GM21526 (cell line): ENCODE data around the gene ARFGAP3.

Experiments used
- ATAC-seq: cut with Tn5 transposase; IDR thresholded peaks from one replicate; pipeline ENCODE4 v1.9.1; 2021; ENCODE audit warnings: moderate library complexity; ENCODE audit not compliant: unreplicated experiment, low FRiP score

ARFGAP3 gene

DNA sequence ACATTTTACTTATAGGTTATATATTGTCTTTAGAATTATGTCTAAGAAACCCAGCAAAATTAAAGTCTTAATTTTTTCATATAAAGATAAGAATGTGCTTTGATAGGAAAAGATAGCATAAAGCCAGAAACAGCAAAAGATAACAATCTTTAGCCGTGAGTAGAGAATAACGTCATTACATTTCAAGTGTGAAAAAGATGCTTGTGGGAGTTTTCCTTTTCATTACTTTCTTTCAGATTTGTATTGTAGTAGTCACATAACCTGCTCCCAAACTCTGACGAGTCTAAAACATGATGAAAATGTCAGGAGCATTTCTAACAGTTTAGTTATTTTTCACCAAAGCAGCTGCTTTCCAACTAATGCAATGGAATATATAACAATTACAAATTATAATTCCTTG is 31.3 kb downstream of the ARFGAP3 start:
- no peak for ATAC-seq

DNA sequence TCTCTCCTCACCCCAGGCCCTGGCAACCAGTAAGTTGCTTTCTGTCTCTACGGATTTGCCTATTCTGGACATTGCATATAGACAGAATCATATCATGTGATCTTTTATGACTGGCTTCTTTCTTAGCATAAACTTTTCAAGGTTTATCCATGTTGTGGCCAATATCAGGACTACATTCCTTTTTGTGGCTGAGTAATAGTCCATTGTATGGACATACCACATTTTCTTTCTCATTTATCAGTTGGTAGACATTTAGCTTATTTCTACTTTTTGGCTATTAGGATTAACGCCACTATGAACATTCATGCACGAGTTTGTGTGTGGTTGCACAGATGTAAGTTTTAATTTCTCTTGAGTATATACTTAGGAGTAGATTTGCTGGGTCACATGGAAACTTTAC is 35.7 kb downstream of the ARFGAP3 start:
- ATAC-seq: no peak

DNA sequence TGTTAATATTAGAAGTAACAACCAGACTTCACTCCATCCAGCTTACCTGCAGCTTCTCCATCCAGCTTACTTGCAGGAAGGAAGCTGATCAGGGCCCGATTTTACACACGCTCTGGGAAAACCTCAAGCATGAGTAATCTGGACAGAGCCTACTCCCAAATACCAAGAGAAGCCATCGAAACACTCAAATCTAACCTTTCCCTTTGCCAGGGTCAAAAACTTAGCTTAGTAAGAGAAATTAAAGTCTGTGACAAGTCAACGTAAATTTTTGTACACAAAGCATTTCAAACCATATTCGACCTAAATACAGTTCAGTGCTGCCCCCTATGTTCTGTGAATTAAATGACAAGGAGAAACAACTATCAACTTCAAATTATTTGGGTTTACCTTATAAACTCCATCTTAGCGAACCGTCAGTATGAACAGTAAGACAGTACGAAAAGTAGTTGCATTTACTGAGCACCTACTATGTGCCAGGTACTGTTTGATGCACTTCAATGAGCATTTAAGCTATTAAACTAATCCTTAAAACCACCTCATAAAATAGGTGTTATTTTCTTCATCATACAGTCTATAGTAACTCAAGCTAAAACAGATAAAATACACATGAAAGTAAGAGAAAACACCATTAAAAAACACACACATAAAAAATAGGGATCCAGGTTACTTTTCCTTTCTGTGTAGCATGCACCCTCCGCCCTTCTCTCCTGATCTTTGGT is 36.9 kb downstream of the ARFGAP3 start:
- ATAC-seq: no peak

- ATAC-seq: no peak
Measured at GRCh38 chr22:42819412-42820044, 37.5 kb downstream of the ARFGAP3 start.

- no peak for ATAC-seq
Measured at GRCh38 chr22:42817556-42817955, 39.5 kb downstream of the ARFGAP3 start.

DNA sequence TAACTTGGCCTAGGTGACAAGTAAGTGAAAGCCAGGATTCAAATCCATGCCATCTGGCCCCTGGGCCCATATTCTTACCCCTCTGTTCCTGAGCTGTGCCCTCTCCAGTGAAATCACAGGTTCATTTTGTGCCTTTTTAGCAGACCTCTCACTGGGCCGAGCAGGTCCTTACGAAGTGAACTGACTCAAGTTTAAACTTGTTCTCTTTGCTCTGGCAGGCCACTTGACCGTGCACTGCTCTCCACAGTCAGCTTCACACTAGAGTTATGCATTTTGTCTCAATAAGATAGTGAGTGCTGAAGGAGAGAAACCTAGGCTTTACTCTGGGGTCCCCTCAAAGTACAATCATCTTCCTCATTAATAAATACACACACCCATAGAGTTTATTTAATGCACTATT is 40.7 kb downstream of the ARFGAP3 start:
- ATAC-seq: no peak

DNA sequence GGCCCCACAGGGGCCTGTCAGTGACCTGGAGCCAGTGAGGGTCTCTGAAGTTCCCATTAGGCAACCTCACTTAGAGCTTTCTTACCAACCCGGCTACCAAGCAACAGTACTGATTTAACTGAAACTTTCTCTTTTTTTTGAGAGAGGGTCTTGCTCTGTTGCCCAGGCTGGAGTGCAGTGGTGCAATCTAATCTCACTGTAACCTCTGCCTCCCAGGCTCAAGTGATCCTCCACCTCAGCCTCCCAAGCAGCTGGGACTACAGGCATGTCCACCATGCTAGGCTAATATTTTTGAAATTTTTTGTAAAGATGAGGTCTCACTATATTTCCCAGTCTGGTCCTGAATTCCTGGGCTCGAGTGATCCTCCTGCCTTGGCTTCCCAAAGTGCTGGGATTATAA is 42.5 kb downstream of the ARFGAP3 start:
- ATAC-seq: no peak

GRCh38 chr22:42814215-42814614 is 42.9 kb downstream of the ARFGAP3 start:
- ATAC-seq: no peak

- ATAC-seq: no peak
Measured at GRCh38 chr22:42813501-42813900, 43.6 kb downstream of the ARFGAP3 start.

GRCh38 chr22:42811459-42811858 is 45.6 kb downstream of the ARFGAP3 start:
- no peak for ATAC-seq

DNA sequence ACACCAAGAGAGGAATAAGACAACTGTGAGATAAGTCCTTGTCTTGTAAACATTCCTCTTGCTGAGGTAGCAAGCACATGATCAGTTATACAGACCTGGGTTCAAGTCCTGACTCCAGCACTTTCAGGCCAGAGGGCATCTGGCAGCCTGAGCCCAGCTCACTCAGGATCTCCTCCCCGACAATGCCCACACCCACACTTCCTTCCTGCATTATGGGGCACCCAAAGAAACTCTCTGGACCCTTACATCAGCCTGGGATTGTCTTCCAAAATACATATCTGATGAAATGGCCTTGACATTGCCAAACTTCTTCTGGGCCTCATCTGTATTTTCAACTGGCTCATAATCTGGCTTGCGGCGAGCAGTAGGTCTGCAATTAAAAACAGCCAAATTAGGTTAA is 48.6 kb downstream of the ARFGAP3 start:
- ATAC-seq: no peak

DNA sequence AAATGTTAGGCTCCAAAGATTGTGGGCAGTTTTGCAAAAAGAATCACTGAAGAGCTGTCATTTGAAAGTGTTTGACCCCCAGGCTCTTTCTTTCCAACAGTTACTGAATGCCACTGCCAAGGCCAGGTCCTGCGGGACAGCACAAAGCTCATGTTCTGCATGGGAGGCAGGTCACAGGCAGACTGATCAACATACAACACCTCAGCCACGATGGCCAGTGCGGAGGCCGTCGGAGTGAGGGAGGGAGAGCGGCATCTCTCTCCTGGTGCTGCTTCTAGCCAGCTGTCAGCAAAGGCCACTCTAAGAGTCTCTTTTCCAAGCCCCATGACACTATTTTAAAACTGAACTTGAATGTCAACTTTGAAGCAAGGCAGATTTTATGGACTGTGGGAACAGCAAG is 49.9 kb downstream of the ARFGAP3 start:
- ATAC-seq: no peak

DNA sequence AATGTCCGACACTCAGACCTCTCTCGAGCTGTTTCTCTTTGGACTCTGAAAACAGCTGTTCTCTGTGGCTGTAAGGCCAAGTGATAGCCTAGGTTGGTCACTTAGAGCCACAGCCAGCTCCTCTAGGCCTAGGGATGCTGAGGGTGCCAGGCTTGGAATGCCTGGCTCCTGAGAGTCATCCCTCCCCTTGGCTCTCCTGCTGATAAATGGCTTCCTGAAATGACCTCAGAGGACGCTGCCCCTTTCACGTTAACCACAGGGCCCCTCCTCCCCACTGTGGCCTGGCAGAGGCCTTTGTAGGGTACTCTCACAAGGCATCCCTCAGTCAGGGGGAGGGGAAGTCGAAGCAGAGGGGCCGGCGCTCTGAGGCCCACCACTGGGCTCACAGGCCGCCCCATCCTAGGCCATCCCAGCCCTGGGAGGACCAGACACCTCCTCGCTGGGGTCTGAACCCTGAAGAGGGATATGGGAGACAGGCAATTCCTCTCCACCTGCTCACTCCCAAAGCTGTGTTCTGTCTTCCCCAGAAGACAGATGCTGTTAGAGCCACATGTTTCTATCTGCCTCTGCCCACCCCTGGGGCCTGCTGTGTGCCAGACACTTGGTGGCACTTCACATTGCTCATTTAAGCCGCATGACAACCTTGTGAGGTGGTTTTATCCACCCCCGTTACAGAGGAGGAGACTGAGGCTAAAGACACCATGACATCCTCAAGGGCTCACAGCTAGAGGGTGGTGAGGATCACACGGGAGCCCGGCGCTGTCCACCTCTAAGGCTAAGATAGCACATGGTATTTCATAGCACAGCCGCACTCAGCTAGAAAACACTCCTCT is 50.9 kb downstream of the ARFGAP3 start:
- no peak for ATAC-seq

GRCh38 chr22:42805016-42805997 is 51.8 kb downstream of the ARFGAP3 start:
- no peak for ATAC-seq

DNA sequence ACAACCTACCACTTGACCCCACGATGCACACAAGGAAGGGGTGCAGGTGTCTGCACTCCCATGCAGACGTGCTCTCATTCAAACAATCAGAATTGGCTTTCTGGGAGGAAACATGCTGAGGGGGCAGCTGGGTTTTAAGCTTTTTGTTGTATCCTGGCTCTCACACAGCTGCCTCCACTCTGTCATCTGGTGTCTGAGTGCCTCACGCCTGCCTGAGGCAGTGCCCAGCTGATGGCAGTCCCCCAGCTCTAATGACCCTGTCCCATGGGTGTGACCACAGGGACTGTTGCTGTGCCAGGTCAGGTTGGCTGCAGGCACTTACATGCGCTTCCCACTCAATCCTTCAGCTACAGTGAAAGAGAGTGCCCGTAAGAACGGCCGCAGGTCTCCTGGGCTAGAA is 53.7 kb downstream of the ARFGAP3 start:
- no peak for ATAC-seq

- ATAC-seq: no peak
Measured at GRCh38 chr22:42801252-42802080, 55.6 kb downstream of the ARFGAP3 start.

GRCh38 chr22:42800451-42801251 is 56.4 kb downstream of the ARFGAP3 start:
- no peak for ATAC-seq

DNA sequence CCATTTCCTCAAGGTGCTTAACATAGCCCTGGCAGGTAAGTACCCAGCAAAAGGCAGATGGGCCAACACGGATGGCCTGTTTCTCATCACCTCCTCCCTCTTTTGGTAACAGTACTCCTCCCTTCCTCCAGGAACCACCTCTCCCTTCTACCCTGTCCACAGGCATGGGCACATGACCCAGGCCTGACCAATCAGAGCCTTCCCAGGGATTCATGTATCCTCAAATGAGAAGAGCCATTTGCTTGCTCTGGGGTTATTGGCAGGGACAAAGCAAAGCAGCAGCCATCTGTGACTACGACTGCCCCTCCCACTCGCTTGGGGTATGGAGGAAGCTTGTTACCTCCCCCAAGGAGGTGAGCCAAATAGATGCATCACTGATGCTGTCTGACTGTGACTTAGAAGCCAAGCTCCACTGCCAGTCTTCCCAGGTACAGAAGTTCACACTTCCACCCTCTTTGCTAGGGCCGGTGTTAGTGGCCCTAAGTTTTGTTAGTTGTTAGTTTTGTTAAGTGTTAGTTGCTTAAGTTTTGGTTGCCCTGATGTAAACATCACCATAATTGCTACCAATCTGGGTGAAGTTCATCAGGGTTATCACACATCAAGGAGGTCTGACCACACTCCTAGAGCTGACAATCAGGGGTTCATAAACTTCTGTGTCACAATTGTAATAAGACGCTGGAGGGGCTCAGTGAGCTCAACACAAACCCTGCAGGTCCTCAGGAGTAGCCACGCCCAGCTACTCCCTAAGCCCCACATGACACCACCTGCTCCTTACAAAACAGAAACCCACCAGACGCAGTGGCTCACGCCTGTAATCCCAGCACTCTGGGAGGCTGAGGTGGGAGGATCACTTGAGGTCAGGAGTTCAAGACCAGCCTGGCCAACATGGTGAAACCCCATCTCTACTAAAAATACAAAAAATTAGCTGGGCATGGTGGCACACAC is 57.3 kb downstream of the ARFGAP3 start:
- no peak for ATAC-seq
